Activated CD4-positive, alpha-beta memory T cell treated with anti-CD3 and anti-CD28 coated beads, Interleukin-2, amount 10 ng/mL, durations not matched to agents 7 days and 5 days (primary cell): ENCODE results near the gene MAPK8. TPM values are rescaled to one million over a fixed set of nuclear protein-coding genes. Genes with fewer than 3 reads are reported as not detected.

ENCODE experiments used
- CTCF ChIA-PET: fragments of 350-600 bp; sonication (Branson Sonifier 250); formaldehyde crosslinking; loops from one replicate; lab custom pipeline; 2021; ENCODE audit warnings: antibody characterized with exemption, inconsistent platforms; lab: Charles Lee
- POLR2A ChIA-PET: fragments of 350-600 bp; sonication (Branson Sonifier 250); formaldehyde crosslinking; loops from one replicate; lab custom pipeline; 2021; ENCODE audit warnings: antibody characterized with exemption; lab: Charles Lee
- DNase-seq: peaks from one replicate; pipeline ENCODE4 v3.0.0-alpha.2; 2020
- H3K27ac Mint-ChIP-seq: one replicate; pipeline ENCODE4 v1.8.0; 2021; ENCODE audit warnings: mild to moderate bottlenecking, mixed read lengths
- H3K27me3 Mint-ChIP-seq: one replicate; pipeline ENCODE4 v1.8.0; 2021; ENCODE audit warnings: mixed read lengths
- H3K36me3 Mint-ChIP-seq: one replicate; pipeline ENCODE4 v1.8.0; 2021; ENCODE audit warnings: low read depth, mixed read lengths
- H3K4me1 Mint-ChIP-seq: one replicate; pipeline ENCODE4 v1.8.0; 2021; ENCODE audit warnings: mixed read lengths
- H3K4me3 Mint-ChIP-seq: one replicate; pipeline ENCODE4 v1.8.0; 2021; ENCODE audit warnings: mild to moderate bottlenecking, mixed read lengths
- H3K9me3 Mint-ChIP-seq: one replicate; pipeline ENCODE4 v1.8.0; 2021; ENCODE audit warnings: mixed read lengths
- total RNA-seq, 2 experiments: library from RNA; stranded (reverse); gene quantifications; one replicate each; pipeline ENCODE4 v1.2.3, GENCODE V29; 2021

Gene MAPK8
- total RNA-seq, 2 experiments from 2014 or later: 46.2 to 48.2 TPM

DNA sequence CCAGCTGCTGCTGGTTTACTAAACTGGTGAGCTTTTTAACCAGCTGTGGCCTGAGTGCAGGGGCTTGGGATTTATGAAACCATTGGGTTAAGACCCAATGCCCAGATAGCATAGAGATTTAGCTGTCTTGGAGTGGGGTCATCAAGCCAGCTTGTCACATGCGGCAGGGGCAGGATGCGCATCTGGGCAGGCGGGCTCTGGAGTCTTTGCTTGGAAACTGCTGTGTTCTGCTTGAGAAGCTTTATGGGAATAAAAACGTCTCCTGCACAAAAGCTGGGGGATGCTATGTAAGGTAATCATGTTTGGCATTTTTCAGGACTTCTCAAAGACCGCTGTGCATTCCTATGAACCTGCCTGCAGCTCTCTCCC is 136.3 kb downstream of the MAPK8 start:
- no peaks in the 10 kb centered on the region for H3K4me1 Mint-ChIP-seq
- POLR2A ChIA-PET: no interaction called here
- no peaks in the 10 kb centered on the region for H3K9me3 Mint-ChIP-seq
- DNase-seq: no peak
- no peaks in the 10 kb centered on the region for H3K36me3 Mint-ChIP-seq
- no peak overlapping the region for H3K4me3 Mint-ChIP-seq
- no peaks in the 10 kb centered on the region for H3K27me3 Mint-ChIP-seq
- H3K27ac Mint-ChIP-seq: no peak overlapping the region
- CTCF ChIA-PET: interaction anchor here (1.2 kb wide), 1 partner anchor 213 kb away, joined by 3 read pairs; no protein-coding TSS in a partner anchor

DNA sequence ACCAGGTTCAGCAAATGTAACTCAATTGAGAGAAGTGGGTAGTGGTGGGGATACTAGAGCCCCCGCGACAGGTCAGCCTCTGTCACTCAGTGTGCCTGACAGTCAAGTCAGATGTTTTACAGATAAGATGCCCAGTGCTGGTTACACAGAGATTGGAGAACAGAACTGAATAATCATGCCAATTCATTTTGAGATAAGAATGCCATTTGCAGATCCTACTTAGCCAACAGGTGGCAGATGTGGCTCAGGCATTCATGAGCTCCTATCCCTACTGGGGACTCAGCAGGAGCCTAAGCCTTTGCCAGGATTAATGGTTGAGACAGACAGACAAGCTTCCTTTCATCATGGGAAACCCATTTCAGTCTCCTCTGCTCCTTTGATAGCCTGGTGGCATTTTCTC is 137.8 kb downstream of the MAPK8 start:
- no peaks in the 10 kb centered on the region for H3K4me1 Mint-ChIP-seq
- ChIA-PET CTCF (interaction anchor here (1.2 kb wide), 1 partner anchor 212 kb away, joined by 3 read pairs; no protein-coding TSS in a partner anchor), POLR2A (interaction anchor here (1.1 kb wide), 1 partner anchor 13 kb away, joined by 3 read pairs; no protein-coding TSS in a partner anchor)
- DNase-seq: no peak
- no peaks in the 10 kb centered on the region for H3K36me3 Mint-ChIP-seq
- H3K27me3 Mint-ChIP-seq: no peaks in the 10 kb centered on the region
- no peak overlapping the region for H3K27ac Mint-ChIP-seq
- H3K9me3 Mint-ChIP-seq: no peaks in the 10 kb centered on the region
- no peak overlapping the region for H3K4me3 Mint-ChIP-seq

DNA sequence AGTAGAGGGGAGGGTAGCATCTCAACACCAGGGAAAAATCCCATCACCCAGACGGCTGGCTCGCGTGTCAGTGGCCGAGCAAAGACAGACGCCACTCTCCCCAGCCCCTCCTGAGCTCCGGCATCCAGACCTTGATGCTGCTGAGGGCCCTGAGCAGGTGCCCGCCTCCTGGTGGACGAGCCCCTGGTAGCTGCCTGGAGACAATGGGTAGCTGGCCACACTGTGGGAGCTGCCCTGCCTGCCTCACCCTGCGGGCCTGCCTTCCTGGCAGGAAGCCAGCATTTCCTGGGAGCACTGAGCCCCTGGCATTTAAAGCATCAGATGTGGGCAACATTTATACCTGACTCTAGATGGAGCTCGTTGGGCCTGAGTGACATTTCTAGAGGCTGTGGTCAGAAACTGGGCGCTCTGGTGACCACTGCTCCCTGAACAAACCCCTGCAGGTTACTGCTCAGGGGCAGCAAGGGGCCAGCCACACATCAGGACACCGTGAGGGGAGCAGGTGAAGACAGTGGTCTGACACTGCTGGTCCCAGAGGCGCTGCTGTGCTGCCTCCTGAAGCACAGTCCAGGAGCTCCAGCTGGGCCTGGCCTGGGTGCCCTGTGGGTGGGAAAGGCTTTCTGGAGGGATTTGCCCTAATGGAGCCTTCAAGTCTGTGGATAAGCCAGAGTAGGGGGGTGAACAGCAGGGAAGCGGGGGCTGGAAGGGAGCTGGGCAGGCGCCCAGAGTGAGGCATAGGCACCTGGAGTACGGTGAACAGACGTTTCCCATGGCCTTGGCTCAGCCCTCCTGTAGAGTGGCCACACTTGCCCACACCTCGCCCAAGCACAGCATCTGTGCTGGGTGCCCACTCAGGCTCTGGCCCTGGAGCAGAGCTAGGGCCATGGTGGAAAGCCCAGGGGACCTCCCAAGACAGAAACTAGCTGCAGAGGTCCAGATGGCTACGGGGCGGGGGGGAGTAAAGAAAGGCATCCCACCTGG is 138.7 kb downstream of the MAPK8 start:
- Mint-ChIP-seq H3K27me3 (no peaks in the 10 kb centered on the region), H3K4me3 (no peak overlapping the region), H3K27ac (no peak overlapping the region), H3K36me3 (no peaks in the 10 kb centered on the region), H3K9me3 (no peaks in the 10 kb centered on the region), H3K4me1 (no peaks in the 10 kb centered on the region)
- POLR2A ChIA-PET: interaction anchor here (1.1 kb wide), 1 partner anchor 12 kb away, joined by 3 read pairs; no protein-coding TSS in a partner anchor
- CTCF ChIA-PET: interaction anchor here (0.9 to 1.2 kb wide), 2 partner anchors 7 to 211 kb away, joined by 3 read pairs; no protein-coding TSS in a partner anchor
- peak; percentile 14 for DNase-seq

DNA sequence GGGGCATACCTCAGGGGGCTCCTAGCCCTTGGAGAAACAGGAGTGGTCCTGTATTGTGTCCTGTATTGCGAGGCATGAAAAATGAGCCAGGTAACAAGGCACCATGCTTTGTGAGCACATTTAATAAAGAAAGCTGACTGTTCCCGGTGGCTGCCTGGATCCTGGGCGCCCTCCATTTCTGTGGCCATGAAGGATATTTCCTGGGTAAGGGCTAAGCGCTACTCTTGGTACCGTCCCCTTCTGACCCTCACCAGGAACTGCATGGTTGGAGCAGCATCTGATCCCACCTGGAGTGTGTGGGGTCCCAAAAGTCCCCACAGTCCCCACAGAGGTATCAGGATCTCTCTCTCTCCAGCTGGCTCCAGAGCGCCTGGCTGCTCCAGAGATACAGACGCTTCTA is 139.5 kb downstream of the MAPK8 start:
- H3K9me3 Mint-ChIP-seq: no peaks in the 10 kb centered on the region
- H3K4me1 Mint-ChIP-seq: no peaks in the 10 kb centered on the region
- no peak overlapping the region for H3K27ac Mint-ChIP-seq
- H3K27me3 Mint-ChIP-seq: no peaks in the 10 kb centered on the region
- CTCF ChIA-PET: interaction anchor here (0.9 kb wide), 1 partner anchor 8 kb away, joined by 3 read pairs; no protein-coding TSS in a partner anchor
- DNase-seq: no peak
- H3K36me3 Mint-ChIP-seq: no peaks in the 10 kb centered on the region
- H3K4me3 Mint-ChIP-seq: no peak overlapping the region
- POLR2A ChIA-PET: no interaction called here

DNA sequence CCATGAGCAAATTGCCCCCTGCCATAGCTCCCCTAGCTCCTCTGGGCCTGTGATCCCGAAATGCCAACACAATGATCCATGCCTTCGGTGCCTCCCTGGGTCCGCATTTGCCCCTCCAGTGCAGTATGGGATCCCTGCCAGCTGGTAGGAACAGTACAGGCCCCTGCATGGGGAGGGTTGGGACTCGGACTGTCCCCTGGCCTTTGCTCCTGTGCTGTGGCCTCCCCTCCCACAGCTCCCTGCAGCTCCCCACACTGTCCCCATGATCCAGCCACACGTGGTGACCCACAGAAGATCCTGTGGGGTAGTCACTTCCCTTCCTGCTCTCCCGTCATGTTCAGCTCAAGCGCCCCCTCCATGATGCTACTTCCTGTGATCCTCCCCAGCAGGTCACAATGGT is 140.3 kb downstream of the MAPK8 start:
- H3K4me1 Mint-ChIP-seq: no peaks in the 10 kb centered on the region
- no peak overlapping the region for H3K4me3 Mint-ChIP-seq
- ChIA-PET CTCF (no interaction called here), POLR2A (no interaction called here)
- H3K36me3 Mint-ChIP-seq: no peaks in the 10 kb centered on the region
- H3K9me3 Mint-ChIP-seq: no peaks in the 10 kb centered on the region
- DNase-seq: no peak
- H3K27ac Mint-ChIP-seq: no peak overlapping the region
- no peaks in the 10 kb centered on the region for H3K27me3 Mint-ChIP-seq

DNA sequence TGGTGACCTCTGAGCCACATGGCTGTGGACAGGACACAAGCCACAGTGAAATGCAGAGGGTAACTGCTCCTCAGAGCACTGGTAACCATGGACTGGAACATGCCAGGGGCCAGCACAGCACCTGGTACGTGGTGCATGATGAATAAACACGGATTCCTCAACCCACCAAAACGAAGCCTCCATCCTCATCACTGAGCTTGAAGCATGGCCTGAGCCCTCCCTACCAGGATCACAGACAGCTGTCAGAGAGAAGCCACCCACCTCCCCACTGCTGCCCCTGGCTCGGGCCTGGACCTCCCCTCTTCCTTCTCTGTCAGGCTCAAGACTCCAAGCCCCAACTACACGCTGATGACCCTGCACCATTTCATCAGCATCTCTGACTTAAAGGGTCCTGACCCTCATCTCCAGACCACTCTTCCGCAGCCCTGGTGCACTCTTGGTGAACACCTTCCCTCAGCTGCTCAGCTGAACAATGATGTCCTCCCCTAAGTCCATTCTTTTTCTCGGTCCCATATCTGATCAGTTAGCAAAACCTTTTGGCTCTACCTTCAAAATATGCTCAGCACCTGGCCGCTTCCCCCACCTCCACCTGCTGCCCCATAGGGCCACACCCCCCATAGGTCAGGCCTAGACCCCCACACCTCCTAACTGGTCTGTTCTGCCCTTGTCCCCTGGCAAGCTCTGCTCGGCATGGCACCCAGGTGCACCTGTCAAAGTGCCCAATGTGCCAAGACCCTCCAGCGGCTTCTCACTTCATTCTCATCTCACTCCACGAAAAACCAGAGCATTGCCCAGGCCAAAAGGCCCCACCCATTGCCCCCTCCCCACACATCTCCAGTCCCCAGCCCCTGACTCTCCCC is 141.1 kb downstream of the MAPK8 start:
- Mint-ChIP-seq H3K27me3 (no peaks in the 10 kb centered on the region), H3K4me3 (no peak overlapping the region), H3K36me3 (no peaks in the 10 kb centered on the region), H3K27ac (no peak overlapping the region), H3K9me3 (no peaks in the 10 kb centered on the region), H3K4me1 (no peaks in the 10 kb centered on the region)
- CTCF ChIA-PET: no interaction called here
- DNase-seq: no peak
- POLR2A ChIA-PET: no interaction called here

DNA sequence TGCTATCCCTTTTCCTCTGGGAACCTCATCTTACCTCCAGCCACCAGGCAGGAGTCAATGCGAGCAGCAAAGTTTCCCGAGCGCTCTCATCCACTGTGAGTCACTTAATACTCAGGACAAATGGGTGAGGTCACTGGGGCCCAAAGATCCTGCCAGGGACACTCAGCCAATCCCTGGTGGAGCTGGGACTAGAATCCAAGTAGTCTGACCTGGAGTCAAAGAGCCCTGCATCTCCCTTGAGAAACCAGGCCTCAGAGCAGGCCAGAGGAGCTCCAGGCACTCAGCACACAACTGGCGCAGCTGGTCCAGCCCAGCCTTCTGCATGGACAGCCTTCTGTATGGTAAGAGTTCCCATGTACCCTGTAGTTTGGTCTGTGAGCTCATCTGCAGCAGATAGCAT is 142.3 kb downstream of the MAPK8 start:
- Mint-ChIP-seq H3K4me1 (no peaks in the 10 kb centered on the region), H3K27me3 (no peaks in the 10 kb centered on the region), H3K4me3 (no peak overlapping the region), H3K36me3 (no peaks in the 10 kb centered on the region), H3K9me3 (no peaks in the 10 kb centered on the region), H3K27ac (no peak overlapping the region)
- ChIA-PET CTCF (no interaction called here), POLR2A (no interaction called here)
- DNase-seq: no peak

DNA sequence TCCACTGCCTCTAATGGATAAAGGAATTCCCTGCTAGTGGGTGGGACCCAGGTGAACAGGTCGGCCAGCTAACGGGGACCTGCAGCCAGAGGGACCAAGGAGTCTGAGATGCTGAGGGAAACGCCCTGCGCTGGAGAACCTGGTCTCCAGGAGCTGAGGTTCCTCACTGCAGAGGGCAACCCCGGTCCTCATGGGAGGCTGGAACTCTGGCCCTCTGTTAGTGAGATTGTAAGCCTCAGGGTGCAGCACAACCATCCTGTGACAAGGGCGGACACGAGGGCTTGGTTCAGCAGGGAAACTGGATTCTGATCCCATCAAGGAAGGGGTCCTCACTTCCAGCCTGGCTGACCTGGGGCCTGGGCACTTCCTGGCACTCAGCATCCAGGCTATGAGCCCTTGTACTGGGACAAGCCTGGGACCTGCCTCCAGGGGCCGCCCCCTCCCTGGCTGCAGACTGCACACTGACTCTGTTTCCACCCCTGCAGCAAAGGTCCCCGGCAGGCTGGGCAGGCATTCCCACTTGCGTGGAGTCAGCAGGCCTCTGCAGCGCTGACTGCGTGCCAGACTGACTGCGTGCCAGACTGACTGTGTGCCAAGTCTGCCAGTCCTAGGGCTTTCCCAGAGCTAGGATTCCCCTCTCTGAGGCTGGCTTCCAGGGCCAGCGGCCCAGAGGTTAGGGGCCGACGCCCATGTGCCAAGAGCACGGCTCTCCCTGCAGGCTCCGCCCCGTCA is 143.2 kb downstream of the MAPK8 start:
- no peak overlapping the region for H3K27ac Mint-ChIP-seq
- H3K9me3 Mint-ChIP-seq: no peaks in the 10 kb centered on the region
- POLR2A ChIA-PET: no interaction called here
- CTCF ChIA-PET: no interaction called here
- H3K4me1 Mint-ChIP-seq: no peaks in the 10 kb centered on the region
- H3K36me3 Mint-ChIP-seq: no peaks in the 10 kb centered on the region
- no peaks in the 10 kb centered on the region for H3K27me3 Mint-ChIP-seq
- no peak overlapping the region for H3K4me3 Mint-ChIP-seq
- DNase-seq: peak; percentile 12

DNA sequence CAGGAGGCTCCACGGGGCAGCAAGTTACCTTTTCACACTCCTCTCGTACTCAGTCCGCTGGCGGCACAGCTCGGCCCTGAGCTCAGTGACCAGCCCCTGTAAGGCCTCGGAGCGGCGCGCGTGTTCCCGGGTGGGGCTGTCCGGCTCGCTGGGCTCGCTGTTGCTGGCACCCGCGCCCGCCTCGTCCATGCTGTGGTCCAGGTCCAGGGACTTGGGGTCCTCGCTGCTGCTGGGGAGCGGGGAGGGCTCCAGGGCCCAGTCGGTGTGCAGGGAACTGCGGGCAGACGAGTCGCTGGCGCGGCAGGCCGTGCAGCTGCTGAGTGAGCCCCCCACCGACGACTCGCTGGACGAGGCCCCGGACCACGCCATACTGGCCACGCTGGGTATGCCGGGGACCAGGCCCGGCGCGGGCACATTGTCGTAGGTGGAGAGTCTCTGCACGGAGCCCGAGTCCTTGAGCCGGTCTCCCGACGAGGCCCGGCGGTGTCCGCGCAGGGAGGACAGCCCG is 143.8 kb downstream of the MAPK8 start:
- POLR2A ChIA-PET: no interaction called here
- Mint-ChIP-seq H3K4me3 (no peak overlapping the region), H3K4me1 (no peaks in the 10 kb centered on the region), H3K27me3 (no peaks in the 10 kb centered on the region), H3K27ac (no peak overlapping the region), H3K9me3 (no peaks in the 10 kb centered on the region), H3K36me3 (no peaks in the 10 kb centered on the region)
- CTCF ChIA-PET: no interaction called here
- DNase-seq: peak; percentile 12

DNA sequence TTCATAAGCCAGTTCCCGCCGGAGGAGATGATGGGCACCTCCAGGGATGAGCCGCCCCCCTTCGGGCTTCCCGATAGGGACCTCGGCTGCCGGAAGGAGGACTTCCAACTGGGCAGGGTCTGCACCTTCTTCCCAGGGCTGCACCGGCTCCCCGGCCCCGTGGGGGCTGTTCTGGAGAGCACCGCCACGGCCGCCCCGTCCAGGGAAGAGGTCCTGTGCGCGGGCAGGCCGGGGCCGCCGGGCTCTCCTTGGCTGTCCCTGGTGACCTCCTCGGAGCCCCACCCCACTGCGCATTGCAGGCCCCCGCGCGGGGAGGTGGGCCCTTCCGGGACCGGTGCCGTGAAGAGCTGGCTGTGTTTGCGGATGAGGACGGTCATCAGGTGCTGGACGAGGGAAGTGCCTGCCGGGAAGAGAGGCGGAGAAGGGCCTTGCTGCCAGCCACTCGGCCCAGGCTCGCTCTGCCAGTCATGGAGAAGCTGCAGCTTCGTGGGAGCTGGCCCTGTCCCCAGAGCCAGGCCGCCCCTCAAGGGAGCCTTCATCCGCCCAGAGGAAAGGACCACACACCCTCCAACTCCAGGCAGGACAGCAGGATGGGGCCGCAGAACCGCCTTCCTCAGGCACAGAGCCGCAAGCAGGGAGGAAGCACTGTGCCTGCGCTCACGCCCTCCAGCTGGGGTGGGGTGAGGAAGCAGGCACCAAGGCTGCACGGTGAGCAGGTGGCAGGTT is 144.4 kb downstream of the MAPK8 start:
- ChIA-PET POLR2A (no interaction called here), CTCF (no interaction called here)
- Mint-ChIP-seq H3K27me3 (no peaks in the 10 kb centered on the region), H3K36me3 (no peaks in the 10 kb centered on the region), H3K4me1 (no peaks in the 10 kb centered on the region), H3K27ac (no peak overlapping the region), H3K9me3 (no peaks in the 10 kb centered on the region), H3K4me3 (no peak overlapping the region)
- DNase-seq: no peak

DNA sequence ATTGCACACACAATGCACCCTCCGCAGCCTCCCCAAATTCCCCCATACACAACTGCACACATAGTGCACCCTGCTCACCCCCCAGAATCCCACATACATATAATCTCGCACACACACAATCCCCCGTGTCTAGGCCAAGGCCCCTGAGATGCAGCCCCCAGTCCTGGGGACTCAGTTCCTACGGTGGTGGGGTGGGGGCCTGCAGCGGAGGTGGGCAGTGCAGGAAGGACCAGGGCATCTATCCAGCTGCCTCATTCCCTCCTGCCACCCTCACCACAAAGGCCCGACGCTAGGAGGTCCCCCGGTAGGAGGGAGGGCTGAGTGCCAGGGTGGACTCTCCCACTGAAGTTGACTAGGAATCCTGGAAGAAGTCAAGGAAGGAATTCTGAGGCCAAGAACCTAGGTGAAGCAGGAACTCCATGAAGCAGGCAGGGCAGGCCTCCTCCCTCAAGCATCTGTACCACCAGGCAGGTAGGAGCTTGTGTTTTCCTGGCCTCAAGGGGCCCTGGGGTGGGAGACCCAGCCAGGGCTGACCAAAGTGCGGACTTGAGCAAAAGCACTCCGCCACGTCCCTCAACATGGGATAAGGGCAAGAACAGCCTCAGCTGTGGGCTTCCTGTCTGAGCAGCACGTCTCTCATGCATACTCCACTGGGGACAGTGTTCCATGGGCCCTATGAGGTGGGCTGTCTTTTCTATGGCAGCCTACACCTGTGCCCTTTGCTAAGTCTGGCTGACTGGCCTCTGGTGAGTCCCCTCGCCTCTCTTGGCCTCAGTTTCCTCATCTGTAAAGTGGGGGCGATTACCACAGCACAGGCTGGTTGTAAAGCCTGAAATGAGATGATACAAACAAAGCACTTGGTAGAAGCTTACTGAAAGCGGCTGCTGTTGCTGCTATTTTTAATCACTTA is 145.7 kb downstream of the MAPK8 start:
- no peaks in the 10 kb centered on the region for H3K9me3 Mint-ChIP-seq

More for the DNA sequence above, 145.7 kb downstream of the MAPK8 start:
- DNase-seq: no peak
- no peak overlapping the region for H3K4me3 Mint-ChIP-seq
- ChIA-PET CTCF (no interaction called here), POLR2A (no interaction called here)
- H3K36me3 Mint-ChIP-seq: no peaks in the 10 kb centered on the region
- no peaks in the 10 kb centered on the region for H3K4me1 Mint-ChIP-seq
- H3K27ac Mint-ChIP-seq: no peak overlapping the region
- H3K27me3 Mint-ChIP-seq: no peaks in the 10 kb centered on the region
